Right renal pelvis (tissue), 4 donors: ENCODE data around the gene RGS5. TPM values are rescaled to one million over a fixed set of nuclear protein-coding genes. Genes with fewer than 3 reads are reported as not detected.

ENCODE experiments used
- DNase-seq, 4 donors: peaks; one replicate each; pipeline ENCODE4 v3.0.0-alpha.2; 2013; ENCODE audit warnings: low read depth in 4 of 4, low spot score in 3 of 4, missing footprints in 1 of 4
- polyA plus RNA-seq, 4 donors: library from polyadenylated mRNA; unstranded; fragments of 120-200 nt; gene quantifications; one replicate each; pipeline ENCODE4 v1.2.1, GENCODE V29; 2013; ENCODE audit not compliant: insufficient read length in 4 of 4

The RGS5 gene
- polyA plus RNA-seq, 4 donors, result 13.7 to 17.1 (median 15.8) TPM

GRCh38 chr1:163148911-163149310, 53.8 kb downstream of the RGS5 start:
- no peak for DNase-seq

GRCh38 chr1:163147019-163147418, 55.7 kb downstream of the RGS5 start:
- DNase-seq, result no peak

- no peak for DNase-seq
These were observed 57.3 kb downstream of the RGS5 start for GRCh38 chr1:163145435-163145834.

- no peak for DNase-seq
These were observed 58.3 kb downstream of the RGS5 start for GRCh38 chr1:163144418-163144817.

- no peak for DNase-seq
These were observed 60.6 kb downstream of the RGS5 start for GRCh38 chr1:163142152-163142551.

- DNase-seq, result no peak
These were observed 61.2 kb downstream of the RGS5 start for GRCh38 chr1:163141556-163141955.

- no peak for DNase-seq
These were observed 65.0 kb downstream of the RGS5 start for GRCh38 chr1:163137556-163138265.

- no peak for DNase-seq
These were observed 70.7 kb downstream of the RGS5 start for GRCh38 chr1:163131981-163132380.

GRCh38 chr1:163130225-163130856, 72.4 kb downstream of the RGS5 start:
- DNase-seq, result no peak

GRCh38 chr1:163128282-163128681, 74.4 kb downstream of the RGS5 start:
- DNase-seq, result no peak

GRCh38 chr1:163124812-163125211, 77.9 kb downstream of the RGS5 start:
- DNase-seq, result no peak

GRCh38 chr1:163120372-163120771, 82.3 kb downstream of the RGS5 start:
- no peak for DNase-seq

GRCh38 chr1:163119707-163120106, 83.0 kb downstream of the RGS5 start:
- DNase-seq, result no peak

GRCh38 chr1:163115887-163116286, 86.8 kb downstream of the RGS5 start:
- DNase-seq, result no peak

- DNase-seq, result no peak
These were observed 95.1 kb downstream of the RGS5 start for GRCh38 chr1:163107655-163108054.

GRCh38 chr1:163106364-163106987, 96.2 kb downstream of the RGS5 start:
- DNase-seq, result no peak

- no peak for DNase-seq
These were observed 98.2 kb downstream of the RGS5 start for GRCh38 chr1:163104385-163105099.

GRCh38 chr1:163102590-163102989, 100.1 kb downstream of the RGS5 start:
- no peak for DNase-seq

- DNase-seq, result no peak
These were observed 107.5 kb downstream of the RGS5 start for GRCh38 chr1:163095213-163095612.

- DNase-seq, result no peak
These were observed 108.1 kb downstream of the RGS5 start for GRCh38 chr1:163094589-163094988.

- DNase-seq, result no peak
These were observed 108.5 kb downstream of the RGS5 start for GRCh38 chr1:163094182-163094581.
